ENCODE data around the gene SP9. TPM values are rescaled to one million over a fixed set of nuclear protein-coding genes. Genes with fewer than 3 reads are reported as not detected.

Gene SP9
- total RNA-seq (2014; rRNA removed; shearing (Covaris generic); ENCODE audit: low replicate concordance): not detected in 2 replicates

DNA sequence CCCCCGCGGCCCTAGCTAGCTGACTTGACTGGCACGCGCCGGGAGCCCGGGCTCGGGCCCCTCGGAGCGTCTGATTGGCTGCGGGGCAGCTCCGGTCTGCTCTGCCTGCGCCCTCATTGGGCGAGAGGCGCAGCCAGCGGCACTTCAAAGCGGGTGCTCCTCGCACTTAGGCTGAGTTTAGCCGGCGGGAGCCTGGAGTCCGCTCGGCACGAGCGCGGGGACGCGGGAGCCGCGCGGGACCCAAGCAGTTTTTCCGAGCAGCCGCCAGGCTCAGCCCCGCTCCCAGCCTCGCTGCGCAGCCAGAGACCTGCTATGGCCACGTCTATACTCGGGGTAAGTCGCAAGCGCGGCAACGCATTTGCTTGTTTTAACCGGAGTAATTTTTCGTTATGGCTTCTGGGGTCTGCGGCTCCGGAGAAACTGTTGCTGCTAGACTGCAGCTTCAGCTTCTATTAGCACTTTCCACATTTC lies at the start of gene SP9:
Gene SP9 (plus strand): TSS at position 174 of the 471 bp plus-strand sequence. CDS start 139 bp downstream, at position 313.
- in situ Hi-C loops (cut with HindIII; ENCODE audit: low pct_unique_long_range_greater_than_20kb, low sequenced_read_pairs): no loop called here
- DNase-seq (ENCODE audit: low read depth): no peak

DNA sequence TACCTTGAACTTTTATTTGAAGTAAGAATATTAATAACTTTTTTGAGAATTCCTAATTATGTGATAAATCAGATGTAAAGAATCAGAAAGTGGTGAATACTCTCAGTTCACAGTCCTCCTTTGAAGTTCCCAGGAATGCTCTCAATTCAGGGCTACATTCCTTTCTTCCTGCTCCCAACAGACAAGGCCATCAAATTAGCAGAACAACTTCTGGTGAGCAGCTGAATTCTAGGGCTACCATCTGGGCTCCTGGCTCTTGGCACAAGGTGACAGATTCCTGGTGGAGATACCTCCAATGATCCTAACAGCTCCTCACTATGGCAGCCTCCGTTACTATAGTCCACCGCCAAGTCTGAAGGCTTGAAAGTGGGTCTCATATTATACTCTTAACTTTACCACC lies 48.6 kb upstream of the SP9 start:
- in situ Hi-C loops (cut with HindIII; ENCODE audit: low pct_unique_long_range_greater_than_20kb, low sequenced_read_pairs): no loop called here
- DNase-seq (ENCODE audit: low read depth): no peak

GRCh38 chr2:174292908-174293307 lies 41.8 kb upstream of the SP9 start:
- DNase-seq (ENCODE audit: low read depth): no peak
- in situ Hi-C loops (cut with HindIII; ENCODE audit: low pct_unique_long_range_greater_than_20kb, low sequenced_read_pairs): no loop called here

GRCh38 chr2:174300114-174300513 lies 34.6 kb upstream of the SP9 start:
- DNase-seq (ENCODE audit: low read depth): no peak
- in situ Hi-C loops (cut with HindIII; ENCODE audit: low pct_unique_long_range_greater_than_20kb, low sequenced_read_pairs): no loop called here

- no peak for DNase-seq (ENCODE audit: low read depth)
Measured at GRCh38 chr2:174312581-174313234, 22.0 kb upstream of the SP9 start.

GRCh38 chr2:174322149-174322548 lies 12.6 kb upstream of the SP9 start:
- no peak for DNase-seq (ENCODE audit: low read depth)
- in situ Hi-C loops (cut with HindIII; ENCODE audit: low pct_unique_long_range_greater_than_20kb, low sequenced_read_pairs): no loop called here

More at GRCh38 chr2:174312581-174313234, 22.0 kb upstream of the SP9 start:
- in situ Hi-C loops (cut with HindIII; ENCODE audit: low pct_unique_long_range_greater_than_20kb, low sequenced_read_pairs): no loop called here

DNA sequence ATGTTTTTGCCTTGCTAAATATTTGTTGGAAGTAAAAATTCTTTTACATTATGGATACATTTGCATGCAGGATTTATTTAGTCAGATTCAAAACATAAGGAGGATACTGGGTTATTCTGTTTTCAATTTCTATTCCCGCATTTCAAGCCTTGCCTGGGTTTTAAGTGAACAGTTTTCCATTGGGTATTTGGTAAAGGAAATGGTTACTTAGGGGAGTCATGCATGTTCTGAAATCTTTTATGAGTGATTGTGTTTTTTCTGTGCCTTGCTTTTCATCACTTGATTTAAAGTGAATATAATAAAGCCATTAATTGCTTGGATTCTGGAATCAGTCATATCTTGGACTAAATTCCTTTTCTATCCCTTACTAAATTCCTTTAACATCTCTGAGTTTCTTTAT lies 12.0 kb upstream of the SP9 start:
- in situ Hi-C loops (cut with HindIII; ENCODE audit: low pct_unique_long_range_greater_than_20kb, low sequenced_read_pairs): no loop called here
- DNase-seq (ENCODE audit: low read depth): no peak

GRCh38 chr2:174324530-174324929 lies 10.2 kb upstream of the SP9 start:
- DNase-seq (ENCODE audit: low read depth): no peak
- in situ Hi-C loops (cut with HindIII; ENCODE audit: low pct_unique_long_range_greater_than_20kb, low sequenced_read_pairs): no loop called here

DNA sequence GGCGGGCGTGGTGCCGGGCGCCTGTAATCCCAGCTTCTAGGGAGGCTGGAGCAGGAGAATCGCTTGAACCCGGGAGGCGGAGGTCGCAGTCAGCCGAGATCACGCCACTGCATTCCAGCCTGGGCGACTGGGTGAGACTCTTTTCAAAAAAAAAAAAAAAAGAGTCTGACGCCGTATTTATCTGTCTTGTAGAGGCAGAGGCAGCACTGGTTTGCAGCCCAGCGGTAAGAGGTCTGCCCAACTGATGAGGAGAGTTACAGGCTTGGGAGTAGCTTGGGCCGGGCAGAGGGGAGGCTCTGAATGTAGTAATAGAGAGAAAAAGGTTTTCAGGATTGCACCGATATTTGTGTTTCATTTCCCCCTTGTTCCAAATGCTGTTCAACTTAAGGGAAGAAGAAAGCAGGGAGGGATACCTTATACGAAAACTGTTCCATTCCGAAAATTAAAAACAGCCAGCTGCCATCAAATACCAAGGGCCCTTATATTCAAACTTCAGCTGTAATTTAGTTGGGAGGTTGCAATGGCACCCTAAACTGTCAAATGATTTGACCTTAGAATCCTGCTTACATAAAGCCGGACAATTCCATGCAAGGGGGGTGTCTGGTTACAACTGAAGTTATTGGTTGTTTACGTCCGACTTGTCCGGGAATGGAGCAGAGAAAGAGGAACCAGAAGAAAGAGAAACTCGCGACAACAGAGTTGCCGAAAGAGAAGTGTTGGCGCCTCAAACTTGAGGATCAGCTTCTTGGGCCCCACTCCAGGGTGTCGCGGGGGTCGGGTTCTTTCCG lies 9.2 kb upstream of the SP9 start:
- in situ Hi-C loops (cut with HindIII; ENCODE audit: low pct_unique_long_range_greater_than_20kb, low sequenced_read_pairs): no loop called here
- no peak for DNase-seq (ENCODE audit: low read depth)

DNA sequence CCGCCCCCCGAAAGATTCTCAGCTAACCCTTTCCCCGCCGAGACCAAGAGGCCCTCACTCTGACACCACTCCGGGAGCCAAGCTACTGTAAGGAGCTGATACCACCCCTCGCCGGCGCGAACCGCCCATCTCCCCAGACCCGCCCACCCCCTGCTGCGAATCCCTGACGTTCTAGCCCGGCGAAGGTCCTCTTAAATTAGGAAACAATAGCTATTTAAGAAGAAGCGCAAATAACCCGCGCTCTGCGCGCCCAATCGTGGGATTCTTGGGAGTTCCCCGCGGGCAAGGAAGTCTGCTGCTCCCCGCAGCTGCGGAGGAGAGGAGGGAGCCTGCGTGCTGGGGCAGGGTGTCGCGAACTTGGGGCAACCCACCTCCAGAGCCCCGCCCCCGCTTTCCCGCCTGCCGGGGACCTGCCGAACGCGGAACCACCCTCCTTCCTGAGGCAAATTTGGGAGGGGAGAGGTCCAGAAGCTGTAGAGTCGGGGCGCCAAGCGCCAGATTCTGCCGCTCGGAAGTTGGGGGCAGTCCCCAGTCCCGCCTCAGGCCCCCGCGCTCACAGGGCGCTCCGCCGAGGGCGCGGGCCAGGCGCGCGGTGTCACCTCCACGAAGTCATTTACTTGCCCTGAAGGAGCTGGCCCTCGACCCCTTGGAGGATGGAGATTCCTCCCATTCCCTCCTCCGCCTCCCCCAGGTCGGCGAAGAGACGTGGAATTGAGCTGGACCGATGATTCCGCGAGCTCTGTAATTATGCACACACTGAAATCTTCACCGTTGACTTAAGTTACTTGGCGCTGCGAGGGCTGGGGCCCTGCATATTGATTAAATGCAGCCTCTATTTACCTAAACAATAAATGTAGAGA lies 8.4 kb upstream of the SP9 start:
- DNase-seq (ENCODE audit: low read depth): no peak
- in situ Hi-C loops (cut with HindIII; ENCODE audit: low pct_unique_long_range_greater_than_20kb, low sequenced_read_pairs): no loop called here

GRCh38 chr2:174327021-174327840 lies 7.5 kb upstream of the SP9 start:
- in situ Hi-C loops (cut with HindIII; ENCODE audit: low pct_unique_long_range_greater_than_20kb, low sequenced_read_pairs): no loop called here
- no peak for DNase-seq (ENCODE audit: low read depth)

- in situ Hi-C loops (cut with HindIII; ENCODE audit: low pct_unique_long_range_greater_than_20kb, low sequenced_read_pairs): no loop called here
- DNase-seq (ENCODE audit: low read depth): no peak
Measured at GRCh38 chr2:174327841-174328113, 7.0 kb upstream of the SP9 start.

- in situ Hi-C loops (cut with HindIII; ENCODE audit: low pct_unique_long_range_greater_than_20kb, low sequenced_read_pairs): no loop called here
- DNase-seq (ENCODE audit: low read depth): no peak
Measured at GRCh38 chr2:174328114-174328960, 6.4 kb upstream of the SP9 start.

DNA sequence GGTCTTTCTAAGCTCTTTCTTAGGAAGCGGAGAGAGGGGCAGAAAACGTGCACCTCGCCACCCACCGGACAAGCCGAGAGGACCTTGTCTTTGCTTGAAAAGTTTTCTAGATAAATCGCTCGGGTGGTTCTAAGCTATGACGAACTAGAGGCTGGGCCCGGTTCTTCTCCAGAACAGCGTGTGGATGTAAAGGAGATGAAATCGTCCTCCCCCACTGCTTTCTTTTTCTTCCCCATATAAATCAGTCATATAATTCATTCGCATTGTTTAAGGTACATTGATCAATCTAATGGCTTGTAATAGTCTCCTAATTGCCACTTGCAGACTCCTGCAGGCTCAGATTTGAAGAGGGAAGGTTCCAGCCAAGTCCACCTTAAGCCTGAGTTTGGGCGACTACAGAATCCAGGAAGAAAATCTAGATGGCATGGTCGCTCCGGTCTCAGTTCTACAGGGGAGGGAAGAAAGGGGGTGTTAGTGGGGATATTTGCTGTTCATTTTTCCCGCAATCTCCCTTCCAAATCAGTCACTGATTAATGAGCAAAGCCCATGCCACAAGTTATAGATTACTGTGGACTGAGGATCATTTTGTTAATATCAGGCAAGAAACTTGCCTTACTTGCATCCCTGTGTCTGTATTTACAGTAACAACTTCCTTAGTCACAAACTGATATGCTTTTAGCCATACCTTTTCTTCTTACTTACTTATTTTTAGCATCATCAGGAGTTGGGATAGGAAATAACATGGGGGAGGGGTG lies 5.6 kb upstream of the SP9 start:
- in situ Hi-C loops (cut with HindIII; ENCODE audit: low pct_unique_long_range_greater_than_20kb, low sequenced_read_pairs): no loop called here
- no peak for DNase-seq (ENCODE audit: low read depth)

- DNase-seq (ENCODE audit: low read depth): no peak
- in situ Hi-C loops (cut with HindIII; ENCODE audit: low pct_unique_long_range_greater_than_20kb, low sequenced_read_pairs): no loop called here
Measured at GRCh38 chr2:174330945-174331594, 3.7 kb upstream of the SP9 start.

DNA sequence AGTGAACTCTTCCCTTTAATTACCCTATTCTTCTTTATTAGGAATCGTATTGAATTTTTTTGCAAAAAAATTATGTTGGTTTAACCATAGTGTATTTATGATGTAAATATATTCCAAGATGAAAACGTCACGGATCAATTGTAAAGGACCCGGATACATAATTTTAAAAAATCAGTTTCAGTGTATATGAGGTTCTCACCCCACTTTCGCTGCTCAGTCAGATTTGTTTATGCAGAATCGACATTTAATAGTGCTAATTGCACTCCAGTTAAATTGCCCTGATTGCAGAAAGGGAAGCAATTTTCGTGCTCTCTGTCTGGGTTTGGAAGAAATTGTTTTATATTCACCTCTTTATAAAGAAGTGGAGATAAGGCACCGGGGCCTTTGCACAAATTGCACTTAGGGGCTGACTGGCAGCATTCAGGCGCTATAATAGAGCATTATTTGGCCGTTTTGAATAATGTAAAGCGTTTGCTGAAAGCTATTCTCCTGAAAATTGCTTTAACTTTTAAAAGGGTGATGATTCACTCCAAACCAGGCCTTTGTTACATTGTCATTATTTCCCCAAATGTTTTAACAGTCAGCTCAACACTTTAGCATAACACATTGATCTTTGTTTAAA lies 3.0 kb upstream of the SP9 start:
- in situ Hi-C loops (cut with HindIII; ENCODE audit: low pct_unique_long_range_greater_than_20kb, low sequenced_read_pairs): no loop called here
- DNase-seq (ENCODE audit: low read depth): no peak
